HG03460 (cell line): ENCODE data around the gene SHE.

Experiments
- ATAC-seq: cut with Tn5 transposase; IDR thresholded peaks from one replicate; pipeline ENCODE4 v1.9.1; 2021; ENCODE audit not compliant: unreplicated experiment

Gene SHE

GRCh38 chr1:154481053-154481452 is 21.2 kb downstream of the SHE start:
- no peak for ATAC-seq

- ATAC-seq = no peak
These were observed 22.3 kb downstream of the SHE start for GRCh38 chr1:154479764-154480421.

GRCh38 chr1:154478639-154479038 is 23.6 kb downstream of the SHE start:
- no peak for ATAC-seq

GRCh38 chr1:154478013-154478412 is 24.2 kb downstream of the SHE start:
- no peak for ATAC-seq

- ATAC-seq = no peak
These were observed 25.4 kb downstream of the SHE start for GRCh38 chr1:154476791-154477190.

GRCh38 chr1:154474802-154475201 is 27.4 kb downstream of the SHE start:
- ATAC-seq = no peak

GRCh38 chr1:154471304-154471703 is 30.9 kb downstream of the SHE start:
- no peak for ATAC-seq

- no peak for ATAC-seq
These were observed 32.2 kb downstream of the SHE start for GRCh38 chr1:154469844-154470560.

GRCh38 chr1:154468535-154469250 is 33.5 kb downstream of the SHE start:
- ATAC-seq = no peak

GRCh38 chr1:154467434-154468102 is 34.6 kb downstream of the SHE start:
- no peak for ATAC-seq

- ATAC-seq = no peak
These were observed 35.2 kb downstream of the SHE start for GRCh38 chr1:154466921-154467417.

GRCh38 chr1:154466206-154466605 is 36.0 kb downstream of the SHE start:
- ATAC-seq = no peak

- ATAC-seq = no peak
These were observed 36.5 kb downstream of the SHE start for GRCh38 chr1:154465621-154466195.

- no peak for ATAC-seq
These were observed 38.7 kb downstream of the SHE start for GRCh38 chr1:154463512-154463990.

- no peak for ATAC-seq
These were observed 41.4 kb downstream of the SHE start for GRCh38 chr1:154460695-154461260.

- ATAC-seq = no peak
These were observed 43.1 kb downstream of the SHE start for GRCh38 chr1:154459080-154459479.

GRCh38 chr1:154456631-154457030 is 45.6 kb downstream of the SHE start:
- no peak for ATAC-seq

GRCh38 chr1:154454386-154455120 is 47.7 kb downstream of the SHE start:
- no peak for ATAC-seq

- no peak for ATAC-seq
These were observed 48.4 kb downstream of the SHE start for GRCh38 chr1:154453574-154454352.
